T-helper 17 cell (primary cell): ENCODE results near the gene C1RL. TPM values are rescaled to one million over a fixed set of nuclear protein-coding genes. Genes with fewer than 3 reads are reported as not detected.
"Not testable (repeated sequence)": the region's sequence is repeated elsewhere in the genome, so short reads cannot be mapped to it uniquely, and the experiment has no call there.

Experiments used
- ATAC-seq: fragments of 150-1000 bp; cut with Tn5 transposase; 2 replicates; pipeline ENCODE4 v1.10.0; 2021; ENCODE audit warnings: mild to moderate bottlenecking, moderate library complexity
- DNase-seq, 3 donors: peaks; one replicate each; pipeline versions ENCODE4 v3.0.0 to v3.0.0-alpha.2; 2020 to 2021
- H3K9me3 ChIP-seq: one replicate; pipeline ENCODE4 v1.7.0; 2013; ENCODE audit warnings: low read length, mild to moderate bottlenecking; ENCODE audit not compliant: control insufficient read depth, poor library complexity, severe bottlenecking
- H3K27ac Mint-ChIP-seq: one replicate; pipeline ENCODE4 v1.8.0; 2022; ENCODE audit warnings: mild to moderate bottlenecking, moderate library complexity, mixed read lengths
- H3K27me3 Mint-ChIP-seq: one replicate; pipeline ENCODE4 v1.8.0; 2022; ENCODE audit warnings: mixed read lengths
- H3K36me3 Mint-ChIP-seq: one replicate; pipeline ENCODE4 v1.8.0; 2022; ENCODE audit warnings: low read depth, mixed read lengths
- H3K4me1 Mint-ChIP-seq: one replicate; pipeline ENCODE4 v1.8.0; 2022; ENCODE audit warnings: mild to moderate bottlenecking, mixed read lengths
- H3K4me3 Mint-ChIP-seq: one replicate; pipeline ENCODE4 v1.8.0; 2022; ENCODE audit warnings: mild to moderate bottlenecking, moderate library complexity, mixed read lengths
- total RNA-seq, 4 donors: library from RNA in 2 of 4; stranded (reverse) in 2 of 4; gene quantifications; one replicate each; pipeline ENCODE4 v1.2.3 and lab custom pipeline; 2022 to 2026

C1RL gene
- total RNA-seq, 2 donors from 2014 or later = 21.4 to 27.2 TPM

- H3K4me3 Mint-ChIP-seq = no peak overlapping the region
These were observed 8.7 kb upstream of the C1RL start for GRCh38 chr12:7117670-7118069.

DNA sequence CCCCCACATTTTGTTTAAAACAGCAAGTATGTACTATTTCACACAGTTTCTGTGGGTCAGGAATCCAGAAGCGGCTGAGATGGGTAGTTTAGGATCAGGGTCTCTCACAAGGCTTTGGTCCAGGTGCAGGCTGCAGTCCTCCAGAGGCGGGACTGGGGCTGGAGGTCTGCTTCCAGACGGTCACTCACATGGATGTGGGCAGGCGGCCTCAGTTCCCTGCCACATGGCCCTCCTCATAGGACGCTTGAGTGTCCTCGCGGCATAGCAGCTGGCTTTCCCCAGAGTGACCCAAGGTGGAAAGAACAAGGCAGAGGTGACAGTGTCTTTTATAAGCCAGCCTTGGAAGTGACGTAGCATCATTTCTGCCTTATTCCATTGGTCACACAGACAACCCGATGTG, 7.9 kb upstream of the C1RL start:
- Mint-ChIP-seq H3K4me1 (peaks cover 17% of the 10 kb centered on the region), H3K36me3 (peaks cover 5% of the 10 kb centered on the region), H3K4me3 (no peak overlapping the region), H3K27ac (no peak overlapping the region), H3K27me3 (no peaks in the 10 kb centered on the region)
- DNase-seq (no peak), ATAC-seq (no peak)
- H3K9me3 ChIP-seq = no peaks in the 10 kb centered on the region

More at GRCh38 chr12:7117670-7118069, 8.7 kb upstream of the C1RL start:
- Mint-ChIP-seq H3K36me3 (peaks cover 5% of the 10 kb centered on the region), H3K27me3 (no peaks in the 10 kb centered on the region), H3K4me1 (peaks cover 17% of the 10 kb centered on the region), H3K27ac (no peak overlapping the region)
- no peaks in the 10 kb centered on the region for H3K9me3 ChIP-seq
- ATAC-seq (no peak), DNase-seq (no peak)

DNA sequence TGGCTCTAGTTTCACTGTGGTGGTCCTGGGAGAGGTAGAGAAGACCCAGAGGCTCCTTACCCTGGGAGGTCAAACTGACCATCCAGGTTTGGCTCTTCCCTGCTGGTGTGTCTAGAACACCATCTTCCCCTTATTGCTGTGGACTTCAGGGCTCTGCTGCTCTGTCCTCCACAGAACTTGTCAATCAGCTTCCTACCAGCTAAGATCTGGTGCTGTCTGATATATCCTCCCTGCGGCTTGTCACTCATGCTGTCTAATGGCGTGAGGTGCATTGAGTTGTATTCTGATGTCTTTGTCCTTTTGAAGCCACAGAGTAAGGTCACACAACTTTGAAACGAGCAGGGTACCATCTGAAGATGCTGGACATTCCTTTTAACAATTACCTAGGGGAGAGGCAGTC, 7.2 kb upstream of the C1RL start:
- DNase-seq (no peak), ATAC-seq (no peak)
- Mint-ChIP-seq H3K27me3 (no peaks in the 10 kb centered on the region), H3K4me1 (peaks cover 17% of the 10 kb centered on the region), H3K27ac (no peak overlapping the region), H3K4me3 (no peak overlapping the region), H3K36me3 (peaks cover 5% of the 10 kb centered on the region)
- H3K9me3 ChIP-seq = no peaks in the 10 kb centered on the region

DNA sequence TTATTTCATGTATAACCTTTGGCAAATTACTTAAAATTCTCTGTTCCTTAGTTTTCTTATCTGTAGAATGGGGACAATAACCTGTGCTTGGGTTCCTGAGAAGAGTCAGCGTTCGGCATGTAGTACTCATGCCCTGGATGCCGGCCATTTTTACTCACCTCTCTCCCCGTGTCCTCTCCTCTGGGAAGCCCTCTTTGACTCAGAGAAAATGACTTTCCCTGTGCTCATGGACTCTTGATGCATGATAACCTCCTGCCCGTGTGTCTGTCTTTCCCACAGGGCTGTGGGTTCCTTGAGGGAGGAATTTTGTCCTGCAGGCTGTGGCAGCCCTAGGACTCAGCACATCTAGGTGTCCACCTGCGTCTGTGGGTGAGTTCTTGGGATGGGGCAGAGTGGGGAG, 5.8 kb upstream of the C1RL start:
- Mint-ChIP-seq H3K4me1 (peaks cover 16% of the 10 kb centered on the region), H3K36me3 (peaks cover 5% of the 10 kb centered on the region), H3K4me3 (no peak overlapping the region), H3K27ac (no peak overlapping the region), H3K27me3 (no peaks in the 10 kb centered on the region)
- no peaks in the 10 kb centered on the region for H3K9me3 ChIP-seq
- DNase-seq (no peak), ATAC-seq (no peak)

- H3K9me3 ChIP-seq = no peaks in the 10 kb centered on the region
- no peak overlapping the region for H3K27ac Mint-ChIP-seq
- peaks cover 20% of the 10 kb centered on the region for H3K4me1 Mint-ChIP-seq
- ATAC-seq (no peak), DNase-seq (no peak)
- H3K36me3 Mint-ChIP-seq = peaks cover 5% of the 10 kb centered on the region
- no peaks in the 10 kb centered on the region for H3K27me3 Mint-ChIP-seq
- no peak overlapping the region for H3K4me3 Mint-ChIP-seq
These were observed 5.0 kb upstream of the C1RL start for GRCh38 chr12:7114008-7114407.

DNA sequence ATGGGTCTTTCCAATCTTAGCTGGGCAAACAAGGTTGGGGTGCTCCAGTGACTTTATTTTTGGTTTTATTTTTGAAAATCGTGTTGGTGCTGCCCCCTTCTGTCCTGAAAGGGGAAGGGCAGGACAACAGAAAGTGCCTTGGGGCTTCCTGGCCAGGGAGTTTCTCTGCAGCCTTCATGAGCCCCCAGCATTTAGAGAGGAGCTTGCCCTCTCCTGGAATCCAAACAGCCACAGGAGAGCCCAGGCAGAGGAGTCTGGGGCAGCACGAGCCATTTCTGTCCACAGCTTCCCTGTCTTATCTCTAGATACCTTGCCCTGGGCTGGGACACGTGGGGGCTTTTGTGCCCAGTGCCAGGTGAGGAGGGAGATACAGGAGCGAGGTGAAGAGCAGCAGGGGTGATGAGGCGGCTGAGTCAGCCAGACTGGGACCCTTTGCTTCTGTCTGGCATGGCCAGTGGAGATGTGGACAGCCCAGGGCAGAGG, 4.4 kb upstream of the C1RL start:
- H3K36me3 Mint-ChIP-seq = peaks cover 5% of the 10 kb centered on the region
- H3K27ac Mint-ChIP-seq = no peak overlapping the region
- ATAC-seq (peak; percentile 55), DNase-seq (peak in 2 of 3 donors; percentile 20 to 29)
- peaks cover 18% of the 10 kb centered on the region for H3K4me1 Mint-ChIP-seq
- no peaks in the 10 kb centered on the region for H3K27me3 Mint-ChIP-seq
- H3K4me3 Mint-ChIP-seq = no peak overlapping the region
- H3K9me3 ChIP-seq = no peaks in the 10 kb centered on the region

GRCh38 chr12:7112041-7112440, 3.0 kb upstream of the C1RL start:
- H3K4me3 Mint-ChIP-seq = no peak overlapping the region
- no peak overlapping the region for H3K27ac Mint-ChIP-seq
- H3K4me1 Mint-ChIP-seq = peaks cover 23% of the 10 kb centered on the region
- no peak for DNase-seq
- no peaks in the 10 kb centered on the region for H3K27me3 Mint-ChIP-seq
- H3K9me3 ChIP-seq = no peaks in the 10 kb centered on the region
- peaks cover 3% of the 10 kb centered on the region for H3K36me3 Mint-ChIP-seq
- ATAC-seq = no peak

DNA sequence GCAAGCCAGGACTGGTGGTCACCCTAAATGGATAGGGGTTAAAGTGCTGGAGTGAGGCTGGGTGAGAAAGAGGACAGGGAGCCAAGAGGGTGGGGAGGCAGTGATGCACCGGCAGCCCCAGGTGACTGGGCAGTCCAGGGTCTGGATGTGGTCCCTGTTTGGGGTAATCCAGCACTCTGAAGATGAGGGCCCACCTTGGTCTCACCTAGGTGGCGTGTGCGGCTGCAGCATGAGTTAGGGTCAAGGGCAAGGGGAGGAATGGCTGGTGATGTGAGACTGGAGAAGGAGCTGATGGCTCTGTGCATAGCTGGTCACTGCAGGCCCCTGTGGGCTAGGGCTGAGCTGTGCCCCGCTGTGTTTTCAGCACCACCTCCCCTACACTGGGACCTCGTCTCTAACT, 1.6 kb upstream of the C1RL start:
- Mint-ChIP-seq H3K27ac (no peak overlapping the region), H3K4me3 (no peak overlapping the region), H3K36me3 (peaks cover 3% of the 10 kb centered on the region), H3K4me1 (peaks cover 24% of the 10 kb centered on the region), H3K27me3 (no peaks in the 10 kb centered on the region)
- no peaks in the 10 kb centered on the region for H3K9me3 ChIP-seq
- DNase-seq = no peak
- no peak for ATAC-seq

DNA sequence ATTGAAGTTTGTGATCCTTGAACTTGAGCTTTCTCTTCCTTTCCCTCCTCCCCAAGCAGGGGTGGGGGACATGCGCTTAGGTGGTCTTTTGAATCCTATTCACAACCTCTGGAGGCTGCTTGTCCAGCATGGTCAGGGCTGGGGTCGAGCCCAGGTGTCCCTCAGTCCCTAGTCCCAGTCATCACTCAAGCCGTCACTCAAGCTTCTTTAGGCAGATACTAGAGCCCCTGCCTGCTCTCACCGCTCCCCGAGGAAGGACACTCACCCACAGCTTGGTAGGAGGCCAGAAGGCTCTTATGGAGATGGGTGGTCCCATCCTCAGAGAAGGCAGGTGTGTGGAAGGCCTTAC, 532 bp upstream of the C1RL start:
- peak overlapping the region; percentile 93 for H3K4me3 Mint-ChIP-seq
- peak overlapping the region; percentile 90 for H3K27ac Mint-ChIP-seq
- no peaks in the 10 kb centered on the region for H3K36me3 Mint-ChIP-seq
- DNase-seq (no peak), ATAC-seq (no peak)
- no peaks in the 10 kb centered on the region for H3K9me3 ChIP-seq
- peaks cover 26% of the 10 kb centered on the region for H3K4me1 Mint-ChIP-seq
- no peaks in the 10 kb centered on the region for H3K27me3 Mint-ChIP-seq

- ATAC-seq (peak; percentile 93), DNase-seq (peak; percentile 50 to 57 (median 53))
- Mint-ChIP-seq H3K4me3 (peak overlapping the region; percentile 93), H3K36me3 (no peaks in the 10 kb centered on the region), H3K27me3 (no peaks in the 10 kb centered on the region), H3K27ac (peak overlapping the region; percentile 90), H3K4me1 (peaks cover 25% of the 10 kb centered on the region)
- no peaks in the 10 kb centered on the region for H3K9me3 ChIP-seq
These were observed 815 bp downstream of the C1RL start for GRCh38 chr12:7108003-7108795.

DNA sequence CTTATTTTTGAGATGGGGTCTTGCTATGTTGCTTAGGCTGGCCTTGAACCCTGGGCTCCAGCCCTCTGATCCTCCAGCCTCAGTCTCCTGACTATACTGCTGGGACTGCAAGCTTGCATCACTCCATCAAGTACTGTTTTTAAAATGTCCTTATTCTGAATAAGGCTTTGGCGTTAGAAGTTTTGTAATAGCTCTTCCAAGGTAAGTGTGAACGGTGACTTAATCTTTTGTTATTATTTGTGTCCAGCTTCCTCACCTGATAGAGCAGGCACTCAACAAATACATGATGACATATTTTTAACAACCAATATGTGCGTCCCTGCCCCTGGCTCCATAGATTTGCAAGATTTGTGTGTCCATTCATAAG, 1.4 kb downstream of the C1RL start:
- DNase-seq = no peak
- Mint-ChIP-seq H3K27ac (peak overlapping the region; percentile 90), H3K36me3 (no peaks in the 10 kb centered on the region), H3K4me3 (peak overlapping the region; percentile 93), H3K27me3 (no peaks in the 10 kb centered on the region), H3K4me1 (peaks cover 28% of the 10 kb centered on the region)
- H3K9me3 ChIP-seq = no peaks in the 10 kb centered on the region
- ATAC-seq = no peak

- H3K4me1 Mint-ChIP-seq = peaks cover 31% of the 10 kb centered on the region
- not testable (repeated sequence) for H3K27ac Mint-ChIP-seq, ATAC-seq
These were observed 1.8 kb downstream of the C1RL start for GRCh38 chr12:7107181-7107580.

DNA sequence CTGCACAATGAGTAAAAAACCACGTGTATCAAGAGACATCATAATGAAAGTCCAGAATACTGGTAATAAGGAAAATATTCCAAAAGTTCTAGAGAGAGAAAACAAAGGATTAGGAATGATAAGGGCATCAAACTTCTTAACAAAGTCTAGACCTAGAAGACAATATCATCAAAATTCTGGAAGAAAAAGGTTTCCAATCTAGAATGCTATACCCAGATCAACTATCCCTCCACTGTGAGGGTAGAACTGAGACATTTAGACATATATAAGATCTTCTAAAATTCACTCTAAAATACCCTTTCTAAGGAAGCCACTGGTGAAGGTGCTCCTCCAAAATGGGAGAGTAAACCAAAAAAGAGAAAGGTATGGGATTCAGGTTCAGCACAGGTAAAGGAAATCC, 2.9 kb downstream of the C1RL start:
- ATAC-seq = no peak
- DNase-seq = no peak
- H3K9me3 ChIP-seq = no peaks in the 10 kb centered on the region
- no peaks in the 10 kb centered on the region for H3K36me3 Mint-ChIP-seq
- H3K27me3 Mint-ChIP-seq = no peaks in the 10 kb centered on the region
- H3K27ac Mint-ChIP-seq = peak overlapping the region; percentile 27
- no peak overlapping the region for H3K4me3 Mint-ChIP-seq
- H3K4me1 Mint-ChIP-seq = peaks cover 31% of the 10 kb centered on the region

More at GRCh38 chr12:7107181-7107580, 1.8 kb downstream of the C1RL start:
- H3K27me3 Mint-ChIP-seq, DNase-seq, H3K9me3 ChIP-seq, H3K4me3 Mint-ChIP-seq, H3K36me3 Mint-ChIP-seq: not testable (repeated sequence)
